GM19328 (cell line): ENCODE data around the gene PRKN.

Experiments
- ATAC-seq: cut with Tn5 transposase; IDR thresholded peaks from one replicate; pipeline ENCODE4 v1.9.1; 2021; ENCODE audit warnings: mild to moderate bottlenecking, moderate library complexity; ENCODE audit not compliant: unreplicated experiment

Gene PRKN

GRCh38 chr6:161755080-161755479, 972.5 kb downstream of the PRKN start:
- no peak for ATAC-seq

DNA sequence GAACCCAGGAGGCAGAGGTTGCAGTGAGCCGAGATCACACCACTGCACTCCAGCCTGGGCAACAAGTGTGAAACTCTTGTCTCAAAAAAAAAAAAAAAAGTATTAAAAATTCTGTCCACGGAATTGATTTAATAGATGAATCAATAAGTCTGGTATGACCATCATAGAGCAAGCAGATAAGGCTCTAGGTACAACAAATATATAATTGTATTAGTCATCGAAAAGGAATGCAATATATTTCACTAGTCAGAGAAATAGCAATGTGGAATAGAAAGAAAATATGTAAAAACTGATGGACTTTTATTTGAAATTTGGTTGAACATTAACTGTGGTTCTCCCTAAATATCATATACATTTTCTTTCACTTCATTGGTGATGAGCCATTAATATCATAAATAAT, 976.9 kb downstream of the PRKN start:
- no peak for ATAC-seq

DNA sequence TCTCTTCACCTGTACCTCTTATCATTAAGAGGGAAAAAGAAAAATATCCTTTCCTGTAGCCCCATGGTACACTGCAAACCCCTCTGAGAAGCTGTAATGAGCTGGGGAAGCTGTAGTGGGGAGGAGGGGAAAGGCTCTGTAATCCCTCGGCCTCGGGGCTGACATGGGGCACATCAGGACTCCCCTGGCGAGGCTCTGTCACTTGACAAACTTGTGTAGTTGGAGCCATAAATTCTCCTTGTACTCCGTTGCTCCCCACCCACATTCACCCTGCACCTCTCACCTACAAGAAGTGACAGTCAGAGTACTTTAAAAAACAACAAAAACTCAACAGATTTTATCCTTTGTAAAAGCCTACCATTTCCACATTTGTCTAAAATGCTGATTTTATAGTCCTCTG, 978.0 kb downstream of the PRKN start:
- ATAC-seq, result no peak

DNA sequence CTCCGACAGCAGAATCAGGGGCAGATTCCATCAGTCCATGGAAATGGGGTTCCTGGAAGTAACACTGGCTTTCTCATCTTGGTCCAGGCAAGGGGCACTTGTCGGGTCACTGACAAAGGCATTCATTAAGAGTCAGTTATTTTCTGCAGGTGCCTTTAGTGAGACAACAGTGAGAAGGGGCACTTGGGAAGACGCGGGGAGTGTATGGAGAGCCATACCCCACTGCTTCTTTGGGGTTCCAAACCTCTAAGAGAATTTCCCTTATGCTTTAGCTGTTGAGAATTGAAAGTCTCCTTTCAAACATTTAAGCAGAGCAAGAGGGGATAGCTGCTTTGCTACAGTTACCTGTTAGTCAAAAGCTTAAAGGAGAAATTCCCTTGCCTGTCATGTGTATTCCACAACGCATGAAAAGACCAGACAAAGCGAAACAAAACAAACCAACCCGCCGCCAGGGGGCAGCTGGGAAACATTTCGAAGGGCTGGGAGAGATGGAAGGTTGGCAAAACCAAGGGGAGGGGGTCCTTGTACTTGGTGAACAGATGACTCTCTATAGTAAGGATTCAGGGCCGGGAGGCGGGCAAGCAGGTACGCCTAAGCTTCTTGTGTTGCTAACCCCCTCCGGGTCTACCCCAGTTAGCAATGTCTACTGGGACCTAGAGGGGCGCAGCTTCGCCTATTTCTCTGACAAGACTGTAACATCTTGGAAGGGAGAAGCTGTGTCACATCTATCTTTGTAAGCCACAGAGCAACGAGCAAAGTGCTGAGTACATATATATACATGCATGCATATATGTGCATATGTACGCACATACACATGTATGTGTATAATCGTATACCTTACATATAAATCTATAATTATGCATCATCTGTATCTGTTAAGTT, 978.8 kb downstream of the PRKN start:
- no peak for ATAC-seq

- ATAC-seq, result no peak
These were observed 980.1 kb downstream of the PRKN start for GRCh38 chr6:161747506-161747905.

DNA sequence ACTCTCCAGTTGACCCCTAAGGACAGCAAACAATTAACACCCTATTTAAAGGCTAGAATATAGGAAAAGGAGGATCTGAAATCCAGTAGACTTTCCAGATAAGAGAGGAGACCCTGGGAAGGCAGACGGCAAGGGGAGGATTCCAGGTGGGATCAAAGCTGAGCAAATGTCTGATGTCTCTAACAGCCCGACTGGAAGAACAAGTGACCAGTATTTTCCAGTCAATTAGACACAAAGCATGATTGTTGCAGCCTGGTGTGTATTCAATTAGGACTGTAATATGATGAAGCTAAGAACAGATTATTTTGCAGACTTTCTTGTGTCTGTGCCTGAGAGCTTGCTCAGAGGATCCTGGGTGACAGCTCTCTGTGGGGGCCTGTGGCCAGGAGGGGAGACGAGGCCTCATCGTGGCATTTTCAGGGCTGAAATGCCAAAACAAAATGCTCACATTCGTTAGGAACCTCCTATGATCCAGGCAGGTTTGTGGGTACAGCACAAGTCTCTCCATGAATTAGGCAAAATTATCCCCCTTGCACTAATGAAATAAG, 981.9 kb downstream of the PRKN start:
- ATAC-seq, result no peak

DNA sequence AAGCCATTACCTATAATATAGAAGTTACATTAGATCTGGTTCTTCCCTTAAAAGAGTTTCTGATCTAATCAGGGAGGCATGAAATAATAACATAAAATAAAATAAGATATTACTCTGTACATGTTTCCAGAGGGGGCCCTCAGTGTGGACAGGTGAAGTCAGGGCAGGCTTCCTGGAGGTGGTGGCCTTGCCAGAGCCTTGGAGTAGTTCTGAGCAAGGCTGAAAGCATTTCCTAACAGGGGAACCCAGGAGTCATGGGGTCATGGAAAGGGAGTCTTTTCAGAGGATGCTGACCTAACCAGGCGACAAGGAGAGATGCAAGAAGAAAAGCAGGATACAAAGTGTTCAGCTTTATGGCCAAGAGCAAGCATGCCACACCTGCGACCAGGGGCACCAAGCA, 982.4 kb downstream of the PRKN start:
- no peak for ATAC-seq

DNA sequence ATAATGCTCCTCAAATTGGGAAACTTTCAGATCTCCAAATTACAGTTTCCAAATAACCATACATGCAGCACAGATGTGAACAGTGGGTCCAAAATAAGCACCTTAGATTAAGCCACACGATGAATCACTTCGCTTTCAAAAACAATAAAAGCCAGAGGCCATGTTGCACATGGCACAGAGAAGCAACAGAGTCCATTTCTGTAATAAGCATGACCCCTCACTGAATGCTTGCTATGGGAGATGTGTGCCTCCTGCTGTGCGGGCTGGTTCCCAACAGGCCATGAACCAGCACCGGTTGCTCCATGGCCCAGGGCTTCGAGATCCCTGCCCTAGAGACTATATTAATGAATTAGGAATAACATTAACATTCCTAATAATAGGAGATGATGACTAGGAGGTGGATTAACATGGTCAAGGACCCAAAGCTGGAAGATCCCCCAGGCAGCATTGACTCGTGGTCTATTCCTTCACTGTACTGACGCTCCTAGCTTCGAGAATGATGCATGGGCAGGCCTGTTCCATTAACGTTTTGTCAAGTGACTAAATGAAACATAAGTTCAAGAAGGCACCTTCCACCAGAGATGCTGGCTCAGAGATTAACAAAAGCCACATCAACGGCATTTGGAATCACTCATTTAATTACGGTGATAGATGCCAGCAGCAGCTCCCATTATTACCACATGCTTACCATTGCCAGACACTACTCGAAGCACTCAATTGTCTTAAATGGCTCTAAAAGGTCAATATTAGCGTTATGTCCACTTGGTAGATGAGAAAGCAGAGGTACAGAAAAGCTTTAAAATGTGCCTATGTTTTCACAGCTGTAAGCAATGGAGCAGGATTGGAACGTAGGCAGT, 983.1 kb downstream of the PRKN start:
- ATAC-seq, result no peak

- no peak for ATAC-seq
These were observed 983.9 kb downstream of the PRKN start for GRCh38 chr6:161743509-161744178.

DNA sequence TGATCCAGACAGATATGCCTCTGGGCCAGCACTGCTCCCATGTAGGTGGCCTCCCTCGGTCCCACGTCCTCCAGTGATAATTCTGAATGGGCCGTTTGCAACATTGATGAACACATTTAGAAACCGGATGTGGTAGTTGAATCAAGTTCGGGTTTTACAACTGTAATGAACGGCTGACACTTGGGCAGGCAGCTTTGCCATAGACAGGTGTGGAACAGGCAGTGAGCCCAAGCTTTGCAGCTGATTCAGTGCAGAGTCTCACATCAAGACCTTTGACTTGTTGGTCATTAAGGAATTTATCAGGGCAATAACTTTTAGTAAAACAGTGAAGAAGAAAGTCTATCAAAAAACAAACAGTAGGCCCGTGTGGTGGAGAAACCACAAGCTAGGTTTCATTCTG, 987.1 kb downstream of the PRKN start:
- no peak for ATAC-seq

DNA sequence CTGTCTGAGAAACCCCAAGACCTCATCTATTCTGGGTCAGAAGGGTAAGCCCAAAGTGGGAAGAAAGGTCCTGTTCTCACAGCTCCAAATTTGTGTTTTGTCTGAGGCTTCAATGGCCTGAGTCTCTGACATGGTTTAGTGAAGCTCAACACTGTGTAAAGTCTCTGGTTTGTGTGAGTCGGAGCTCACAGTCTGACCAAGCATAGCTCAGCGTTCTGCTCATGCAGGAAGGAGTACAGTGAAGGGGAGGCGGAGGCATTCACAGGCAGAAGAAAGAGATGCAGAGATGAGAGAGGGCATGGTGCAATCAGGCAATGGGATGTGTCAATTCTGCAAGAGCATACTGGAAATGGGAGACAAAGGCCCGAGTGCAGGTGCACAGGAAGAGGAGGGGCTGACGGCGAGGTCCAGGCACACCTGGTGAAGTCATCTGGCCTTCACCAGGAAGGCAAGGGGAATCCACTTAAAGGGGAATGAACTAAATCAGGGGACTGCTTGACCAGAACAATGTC, 990.7 kb downstream of the PRKN start:
- no peak for ATAC-seq

GRCh38 chr6:161736326-161736725, 991.2 kb downstream of the PRKN start:
- no peak for ATAC-seq

GRCh38 chr6:161732594-161732993, 995.0 kb downstream of the PRKN start:
- ATAC-seq, result no peak

- ATAC-seq, result no peak
These were observed 1000.3 kb downstream of the PRKN start for GRCh38 chr6:161727083-161727833.

- no peak for ATAC-seq
These were observed 1005.2 kb downstream of the PRKN start for GRCh38 chr6:161722394-161722793.

GRCh38 chr6:161721511-161721910, 1006.1 kb downstream of the PRKN start:
- no peak for ATAC-seq

GRCh38 chr6:161716176-161716575, 1011.4 kb downstream of the PRKN start:
- ATAC-seq, result no peak

GRCh38 chr6:161711938-161712337, 1015.6 kb downstream of the PRKN start:
- no peak for ATAC-seq

DNA sequence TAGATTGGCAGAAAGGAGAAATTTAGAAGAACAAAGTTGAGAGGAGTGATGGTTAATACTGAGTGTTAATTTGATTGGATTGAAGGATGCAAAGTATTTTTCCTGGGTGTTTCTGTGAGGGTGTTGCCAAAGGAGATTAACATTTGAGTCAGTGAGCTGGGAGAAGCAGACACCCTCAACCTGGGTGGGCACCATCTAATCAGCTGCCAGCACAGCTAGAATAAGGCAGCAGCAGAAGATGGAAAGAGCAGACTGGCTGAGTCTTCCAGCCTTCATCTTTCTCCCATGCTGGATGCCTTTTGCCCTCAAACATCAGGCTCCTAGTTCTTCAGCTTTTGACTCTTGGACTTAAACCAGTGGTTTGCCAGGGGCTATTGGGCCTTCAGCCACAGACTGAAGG, 1016.1 kb downstream of the PRKN start:
- ATAC-seq, result no peak

DNA sequence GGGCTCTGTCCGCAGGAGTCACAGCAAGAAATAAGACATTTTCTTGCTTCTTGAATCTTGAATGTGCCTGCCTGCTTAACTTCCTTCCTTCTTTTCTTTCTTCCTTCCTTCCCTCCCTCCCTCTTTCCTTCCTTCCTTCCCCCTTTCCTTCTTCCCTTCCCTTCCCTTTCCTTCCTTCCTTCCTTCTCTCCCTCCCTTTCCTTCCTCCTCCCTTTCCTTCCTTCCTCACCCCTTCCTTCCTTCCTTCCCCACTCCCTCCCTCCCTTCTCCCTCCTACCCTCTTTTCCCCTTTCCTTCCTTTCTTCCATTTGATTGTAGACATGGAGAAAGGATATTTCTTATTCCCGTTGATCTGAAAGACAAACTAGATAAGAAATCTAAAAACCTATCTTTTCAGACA, 1016.9 kb downstream of the PRKN start:
- ATAC-seq, result no peak
